Measurements from ENCODE around the gene TEAD3.
"Not testable (repeated sequence)": the region's sequence is repeated elsewhere in the genome, so short reads cannot be mapped to it uniquely, and the experiment has no call there.

TEAD3 gene

DNA sequence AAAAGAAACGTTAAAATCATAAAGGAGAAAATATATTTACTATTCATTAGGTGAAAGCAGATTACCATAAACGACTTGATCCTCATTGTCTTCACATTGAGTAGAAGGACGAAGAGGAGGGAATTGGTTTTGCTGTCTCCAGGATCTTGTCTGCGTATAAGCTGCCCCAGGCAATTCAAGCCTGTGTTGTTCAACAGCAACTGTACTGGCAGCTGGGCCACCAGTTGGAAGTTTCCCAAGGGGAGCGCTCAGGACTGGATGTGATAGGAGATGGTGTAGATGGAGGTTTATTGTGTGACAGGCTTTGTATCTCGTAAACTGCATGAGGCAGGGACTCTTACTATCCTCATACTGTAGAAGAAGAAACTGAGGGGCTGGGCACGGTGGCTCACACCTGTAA is 48.7 kb downstream of the TEAD3 start:
- H3K4me3 ChIP-seq (ENCODE audit: low read depth, low read length), result no peak overlapping the region
- no peak for TF ChIP-seq CTCF (IDR thresholded peaks at IDR 0.05; ENCODE audit: borderline replicate concordance, insufficient read depth, low read depth, low read length)

- H3K4me3 ChIP-seq (ENCODE audit: low read depth, low read length), result no peak overlapping the region
- TF ChIP-seq CTCF (IDR thresholded peaks at IDR 0.05; ENCODE audit: borderline replicate concordance, insufficient read depth, low read depth, low read length), result no peak
Measured at GRCh38 chr6:35445691-35446090, 51.2 kb downstream of the TEAD3 start.

DNA sequence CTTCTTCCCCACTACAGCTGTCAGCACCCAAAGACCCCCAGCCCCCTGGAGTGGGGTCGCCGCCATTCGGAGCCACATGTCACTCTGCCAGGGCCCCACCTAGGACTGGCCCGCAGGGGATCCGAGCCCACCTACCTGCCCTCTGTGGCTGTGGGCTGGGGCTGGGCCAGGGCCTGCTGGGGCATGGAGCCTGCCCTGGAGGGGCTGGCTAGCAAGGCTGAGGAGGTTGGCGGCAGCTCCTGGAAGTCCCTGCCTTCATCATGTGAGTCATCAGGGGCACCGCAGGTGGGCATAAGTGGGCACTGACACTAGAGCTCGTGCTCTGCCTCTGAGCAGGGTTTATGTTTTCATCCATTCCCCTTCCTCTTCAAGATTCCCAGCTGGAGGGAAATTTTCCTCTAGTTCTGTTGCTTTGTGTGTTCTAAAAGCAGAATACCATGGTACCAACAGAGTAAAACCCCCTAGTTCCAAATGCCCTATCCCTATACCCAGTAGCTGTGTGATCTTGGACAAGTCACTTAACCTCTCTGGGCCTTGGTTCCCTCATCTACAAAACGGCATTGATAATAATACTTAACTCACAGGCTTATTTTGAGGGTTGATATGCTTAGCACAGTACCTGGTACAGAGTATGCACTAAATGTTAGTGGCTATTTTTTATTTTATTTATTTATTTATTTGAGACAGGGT is 53.4 kb downstream of the TEAD3 start:
- no peak overlapping the region for H3K4me3 ChIP-seq (ENCODE audit: low read depth, low read length)
- no peak for TF ChIP-seq CTCF (IDR thresholded peaks at IDR 0.05; ENCODE audit: borderline replicate concordance, insufficient read depth, low read depth, low read length)

DNA sequence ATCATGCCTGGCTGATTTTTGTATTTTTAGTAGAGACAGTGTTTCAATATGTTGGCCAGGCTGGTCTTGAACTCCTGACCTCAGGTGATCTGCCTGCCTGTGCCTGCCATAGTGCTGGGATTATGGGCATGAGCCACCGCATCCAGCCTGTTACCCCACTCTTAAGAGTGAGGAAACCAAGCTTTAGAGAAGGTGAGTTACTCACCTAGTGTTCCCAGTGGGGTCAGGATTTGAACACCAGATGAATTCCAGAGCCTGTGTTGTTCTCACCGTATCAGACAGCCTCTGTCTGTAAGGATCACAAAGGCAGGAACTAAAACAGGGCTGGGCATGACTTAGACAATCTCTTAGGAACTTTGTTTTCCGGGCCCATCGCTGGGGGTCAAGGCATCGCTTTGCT is 54.2 kb downstream of the TEAD3 start:
- no peak overlapping the region for H3K4me3 ChIP-seq (ENCODE audit: low read depth, low read length)
- no peak for TF ChIP-seq CTCF (IDR thresholded peaks at IDR 0.05; ENCODE audit: borderline replicate concordance, insufficient read depth, low read depth, low read length)

- TF ChIP-seq CTCF (IDR thresholded peaks at IDR 0.05; ENCODE audit: borderline replicate concordance, insufficient read depth, low read depth, low read length), result no peak
- H3K4me3 ChIP-seq (ENCODE audit: low read depth, low read length), result no peak overlapping the region
Measured at GRCh38 chr6:35441642-35442041, 55.2 kb downstream of the TEAD3 start.

DNA sequence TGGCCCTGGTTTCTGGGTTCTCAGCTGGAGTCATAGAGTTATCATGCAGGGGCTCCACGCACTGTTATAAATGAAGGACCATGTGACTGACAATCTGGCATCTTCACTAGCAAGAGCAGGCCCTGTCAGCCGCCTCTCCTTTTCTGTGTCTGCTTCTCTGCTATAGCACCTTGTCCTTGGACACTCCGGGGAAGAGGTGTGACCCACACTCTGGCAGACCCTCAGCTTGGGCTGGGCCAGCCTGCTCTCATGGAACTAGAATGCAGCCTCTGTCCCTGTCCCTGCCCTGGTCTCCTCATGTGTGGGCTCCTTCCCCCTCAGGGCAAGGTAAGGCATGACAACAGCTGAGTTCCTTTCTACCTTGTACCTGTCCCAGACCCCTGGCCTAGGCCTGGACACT is 55.7 kb downstream of the TEAD3 start:
- no peak overlapping the region for H3K4me3 ChIP-seq (ENCODE audit: low read depth, low read length)
- TF ChIP-seq CTCF (IDR thresholded peaks at IDR 0.05; ENCODE audit: borderline replicate concordance, insufficient read depth, low read depth, low read length), result no peak

- no peak overlapping the region for H3K4me3 ChIP-seq (ENCODE audit: low read depth, low read length)
- TF ChIP-seq CTCF (IDR thresholded peaks at IDR 0.05; ENCODE audit: borderline replicate concordance, insufficient read depth, low read depth, low read length), result no peak
Measured at GRCh38 chr6:35439308-35439707, 57.6 kb downstream of the TEAD3 start.

- H3K4me3 ChIP-seq (ENCODE audit: low read depth, low read length), result not testable (repeated sequence)
Measured at GRCh38 chr6:35438378-35439065, 58.4 kb downstream of the TEAD3 start.
